ENCODE results near the gene GNAS.
"Not testable (repeated sequence)": the region's sequence is repeated elsewhere in the genome, so short reads cannot be mapped to it uniquely, and the experiment has no call there.

Gene GNAS

DNA sequence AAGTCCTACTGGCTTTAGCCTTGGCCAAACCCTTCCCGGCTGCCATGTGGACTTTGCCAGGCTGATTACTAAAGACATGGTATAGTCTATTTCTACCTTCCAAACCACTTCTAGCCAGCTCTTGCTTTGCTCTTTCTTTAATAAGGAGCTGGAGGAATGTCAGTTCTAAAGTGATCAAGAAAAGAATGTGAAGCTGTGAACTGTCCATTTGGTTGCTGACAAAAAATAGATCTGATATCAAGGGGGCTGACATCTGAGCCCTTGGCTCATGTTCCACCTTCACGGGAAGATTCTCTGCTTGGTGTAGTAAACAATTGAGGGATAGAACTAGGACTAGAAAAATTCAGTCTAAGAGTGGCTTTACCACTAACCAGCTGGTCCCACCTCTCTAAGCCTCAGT is 24.4 kb upstream of the GNAS start:
- DNase-seq: no peak
- Histone ChIP-seq H3K4me1 (ENCODE audit: control insufficient read depth, insufficient read depth, low read depth, low read length) (peaks cover 4% of the 10 kb centered on the region), H2BK120ac (ENCODE audit: low read depth, low read length) (no peak overlapping the region), H4K91ac (ENCODE audit: low read length) (no peak overlapping the region), H3K4me2 (ENCODE audit: low read length, poor library complexity, severe bottlenecking) (no peak overlapping the region), H2BK5ac (ENCODE audit: low read depth, low read length, poor library complexity, severe bottlenecking) (no peak overlapping the region), H3K4me3 (ENCODE audit: insufficient read depth in 1 of 2, low read depth in 1 of 2, low read length in 2 of 2) (no peak overlapping the region), H3K23ac (ENCODE audit: low read length in 2 of 2) (no peak overlapping the region), H4K8ac (ENCODE audit: low read length) (no peak overlapping the region), H3K18ac (ENCODE audit: low read depth in 1 of 2, low read length in 2 of 2) (no peak overlapping the region), H3K27ac (ENCODE audit: low read length, poor library complexity, severe bottlenecking) (no peak overlapping the region), H3K36me3 (ENCODE audit: control insufficient read depth in 1 of 2, insufficient read depth in 2 of 2, low read depth in 1 of 2, low read length in 2 of 2) (peaks cover 0 to 14% of the 10 kb centered on the region in 2 experiments), H3K9ac (ENCODE audit: low read length) (no peak overlapping the region), H2AK5ac (ENCODE audit: low read length, severe bottlenecking) (no peak overlapping the region), H2AFZ (ENCODE audit: low read depth, low read length) (no peak overlapping the region), H3K27me3 (ENCODE audit: control insufficient read depth in 1 of 2, insufficient read depth in 1 of 2, low read length in 2 of 2) (peaks cover 0 to 7% of the 10 kb centered on the region in 2 experiments), H3K14ac (ENCODE audit: low read length in 2 of 2) (no peak overlapping the region), H2BK12ac (ENCODE audit: low read length in 2 of 2) (no peak overlapping the region), H2BK15ac (ENCODE audit: low read depth, poor library complexity, severe bottlenecking) (no peak overlapping the region), H3K79me1 (replicated peaks; ENCODE audit: low read length, poor library complexity, severe bottlenecking) (peaks cover 7% of the 10 kb centered on the region), H3K4ac (ENCODE audit: low read depth in 1 of 2, low read length in 2 of 2) (no peak overlapping the region), H3K9me3 (ENCODE audit: control insufficient read depth, low read length) (no peaks in the 10 kb centered on the region)
- 86% methylated on average over 1 of the region's 2 CpGs for WGBS

DNA sequence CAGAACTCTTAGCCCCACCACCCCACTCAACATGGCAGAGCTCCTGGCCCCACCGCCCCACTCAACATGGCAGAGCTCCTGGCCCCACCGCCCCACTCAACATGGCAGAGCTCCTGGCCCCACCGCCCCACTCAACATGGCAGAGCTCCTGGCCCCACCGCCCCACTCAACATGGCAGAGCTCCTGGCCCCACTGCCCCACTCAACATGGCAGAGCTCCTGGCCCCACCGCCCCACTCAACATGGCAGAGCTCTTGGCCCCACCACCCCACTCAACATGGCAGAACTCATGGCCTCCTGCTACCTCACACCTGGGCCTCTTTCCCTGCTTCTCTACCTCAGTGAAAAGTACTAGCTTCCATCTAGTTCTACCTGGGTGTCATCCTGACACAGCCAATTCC is 23.7 kb upstream of the GNAS start:
- not testable (repeated sequence) for H2BK5ac ChIP-seq (ENCODE audit: low read depth, low read length, poor library complexity, severe bottlenecking); DNase-seq; H2BK15ac ChIP-seq (ENCODE audit: low read depth, poor library complexity, severe bottlenecking); H4K91ac ChIP-seq (ENCODE audit: low read length); H3K9ac ChIP-seq (ENCODE audit: low read length); H3K36me3 ChIP-seq (ENCODE audit: control insufficient read depth in 1 of 2, insufficient read depth in 2 of 2, low read depth in 1 of 2, low read length in 2 of 2); H3K4me2 ChIP-seq (ENCODE audit: low read length, poor library complexity, severe bottlenecking); H3K9me3 ChIP-seq (ENCODE audit: control insufficient read depth, low read length); H3K4ac ChIP-seq (ENCODE audit: low read depth in 1 of 2, low read length in 2 of 2); H3K27me3 ChIP-seq (ENCODE audit: control insufficient read depth in 1 of 2, insufficient read depth in 1 of 2, low read length in 2 of 2); H3K79me1 ChIP-seq (replicated peaks; ENCODE audit: low read length, poor library complexity, severe bottlenecking); H3K4me3 ChIP-seq (ENCODE audit: insufficient read depth in 1 of 2, low read depth in 1 of 2, low read length in 2 of 2); H2AK5ac ChIP-seq (ENCODE audit: low read length, severe bottlenecking); H3K27ac ChIP-seq (ENCODE audit: low read length, poor library complexity, severe bottlenecking); H3K4me1 ChIP-seq (ENCODE audit: control insufficient read depth, insufficient read depth, low read depth, low read length); H2AFZ ChIP-seq (ENCODE audit: low read depth, low read length); H2BK120ac ChIP-seq (ENCODE audit: low read depth, low read length); H3K23ac ChIP-seq (ENCODE audit: low read length in 2 of 2); H4K8ac ChIP-seq (ENCODE audit: low read length); H3K18ac ChIP-seq (ENCODE audit: low read depth in 1 of 2, low read length in 2 of 2); H2BK12ac ChIP-seq (ENCODE audit: low read length in 2 of 2); H3K14ac ChIP-seq (ENCODE audit: low read length in 2 of 2)
- 84% methylated on average over 4 of the region's 5 CpGs for WGBS

DNA sequence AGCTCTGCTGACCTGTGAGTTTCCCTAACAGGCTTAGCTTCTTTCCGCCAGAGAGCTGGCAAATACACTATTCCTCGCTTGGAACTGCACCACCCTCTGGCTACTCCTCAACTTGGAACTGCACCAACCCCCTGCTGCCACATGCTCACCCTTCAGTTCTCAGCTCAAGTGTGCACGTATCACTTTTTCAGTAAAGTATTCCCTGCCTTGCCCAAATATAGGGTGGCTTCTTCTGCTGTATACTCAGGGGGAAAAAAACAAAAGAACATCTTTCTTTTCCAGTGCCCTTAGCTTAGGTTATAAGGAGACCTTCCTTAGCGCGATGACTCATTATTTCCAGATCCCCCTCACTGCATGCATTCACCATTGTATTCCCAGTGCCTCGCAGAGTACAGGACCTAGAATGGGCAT is 23.0 kb upstream of the GNAS start:
- Histone ChIP-seq H2BK5ac (ENCODE audit: low read depth, low read length, poor library complexity, severe bottlenecking) (no peak overlapping the region), H2BK15ac (ENCODE audit: low read depth, poor library complexity, severe bottlenecking) (no peak overlapping the region)
- 81% methylated on average over 6 of the region's 6 CpGs for WGBS

DNA sequence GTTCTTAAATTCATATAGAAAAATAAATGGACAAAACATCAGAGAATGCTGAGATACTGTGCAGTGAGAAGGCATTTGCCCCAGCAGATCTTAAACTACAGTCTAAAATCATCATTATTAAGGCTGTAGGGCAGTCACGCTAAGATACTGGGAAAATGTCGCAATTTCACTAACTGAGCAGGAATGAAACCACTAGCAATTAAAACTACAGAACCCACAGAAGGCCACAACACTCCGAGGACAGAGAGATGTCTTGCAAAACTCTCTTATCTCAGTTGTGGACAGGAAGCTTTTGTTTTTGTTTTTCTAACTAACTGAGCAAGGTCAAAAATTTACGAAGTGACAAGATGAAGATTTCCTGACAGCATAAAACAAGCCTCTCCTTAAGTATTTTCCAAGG is 20.1 kb upstream of the GNAS start:
- Histone ChIP-seq H2BK15ac (ENCODE audit: low read depth, poor library complexity, severe bottlenecking) (no peak overlapping the region), H3K9me3 (ENCODE audit: control insufficient read depth, low read length) (no peaks in the 10 kb centered on the region), H2AK5ac (ENCODE audit: low read length, severe bottlenecking) (no peak overlapping the region), H3K27ac (ENCODE audit: low read length, poor library complexity, severe bottlenecking) (no peak overlapping the region), H3K79me1 (replicated peaks; ENCODE audit: low read length, poor library complexity, severe bottlenecking) (peaks cover 4% of the 10 kb centered on the region), H3K4ac (ENCODE audit: low read depth in 1 of 2, low read length in 2 of 2) (no peak overlapping the region), H3K9ac (ENCODE audit: low read length) (no peak overlapping the region), H3K23ac (ENCODE audit: low read length in 2 of 2) (no peak overlapping the region), H3K36me3 (ENCODE audit: control insufficient read depth in 1 of 2, insufficient read depth in 2 of 2, low read depth in 1 of 2, low read length in 2 of 2) (peaks cover 0 to 7% of the 10 kb centered on the region in 2 experiments), H2BK12ac (ENCODE audit: low read length in 2 of 2) (no peak overlapping the region), H3K4me2 (ENCODE audit: low read length, poor library complexity, severe bottlenecking) (no peak overlapping the region), H3K27me3 (ENCODE audit: control insufficient read depth in 1 of 2, insufficient read depth in 1 of 2, low read length in 2 of 2) (peaks cover under 1 to 7% of the 10 kb centered on the region in 2 experiments), H3K4me3 (ENCODE audit: insufficient read depth in 1 of 2, low read depth in 1 of 2, low read length in 2 of 2) (no peak overlapping the region), H4K8ac (ENCODE audit: low read length) (no peak overlapping the region), H2BK5ac (ENCODE audit: low read depth, low read length, poor library complexity, severe bottlenecking) (no peak overlapping the region), H3K4me1 (ENCODE audit: control insufficient read depth, insufficient read depth, low read depth, low read length) (peaks cover 6% of the 10 kb centered on the region), H2AFZ (ENCODE audit: low read depth, low read length) (no peak overlapping the region), H4K91ac (ENCODE audit: low read length) (no peak overlapping the region), H3K18ac (ENCODE audit: low read depth in 1 of 2, low read length in 2 of 2) (no peak overlapping the region), H2BK120ac (ENCODE audit: low read depth, low read length) (no peak overlapping the region), H3K14ac (ENCODE audit: low read length in 2 of 2) (no peak overlapping the region)
- peak; percentile 57 for DNase-seq
- 49% methylated on average over 4 of the region's 4 CpGs for WGBS

More for the DNA sequence above, 23.0 kb upstream of the GNAS start:
- Histone ChIP-seq H4K8ac (ENCODE audit: low read length) (no peak overlapping the region), H3K23ac (ENCODE audit: low read length in 2 of 2) (no peak overlapping the region), H3K9me3 (ENCODE audit: control insufficient read depth, low read length) (no peaks in the 10 kb centered on the region), H3K27me3 (ENCODE audit: control insufficient read depth in 1 of 2, insufficient read depth in 1 of 2, low read length in 2 of 2) (peaks cover 0 to 7% of the 10 kb centered on the region in 2 experiments), H3K79me1 (replicated peaks; ENCODE audit: low read length, poor library complexity, severe bottlenecking) (peaks cover 5% of the 10 kb centered on the region), H2BK120ac (ENCODE audit: low read depth, low read length) (no peak overlapping the region), H3K4me1 (ENCODE audit: control insufficient read depth, insufficient read depth, low read depth, low read length) (peaks cover 6% of the 10 kb centered on the region), H3K4me3 (ENCODE audit: insufficient read depth in 1 of 2, low read depth in 1 of 2, low read length in 2 of 2) (no peak overlapping the region), H3K27ac (ENCODE audit: low read length, poor library complexity, severe bottlenecking) (no peak overlapping the region), H3K4me2 (ENCODE audit: low read length, poor library complexity, severe bottlenecking) (no peak overlapping the region), H3K18ac (ENCODE audit: low read depth in 1 of 2, low read length in 2 of 2) (no peak overlapping the region), H3K9ac (ENCODE audit: low read length) (no peak overlapping the region), H2BK12ac (ENCODE audit: low read length in 2 of 2) (no peak overlapping the region), H3K4ac (ENCODE audit: low read depth in 1 of 2, low read length in 2 of 2) (no peak overlapping the region), H2AFZ (ENCODE audit: low read depth, low read length) (no peak overlapping the region), H2AK5ac (ENCODE audit: low read length, severe bottlenecking) (no peak overlapping the region), H3K36me3 (ENCODE audit: control insufficient read depth in 1 of 2, insufficient read depth in 2 of 2, low read depth in 1 of 2, low read length in 2 of 2) (peaks cover 0 to 13% of the 10 kb centered on the region in 2 experiments), H4K91ac (ENCODE audit: low read length) (no peak overlapping the region), H3K14ac (ENCODE audit: low read length in 2 of 2) (no peak overlapping the region)
- no peak for DNase-seq
